ENCODE measurements around the gene HOXD9. TPM values are rescaled to one million over a fixed set of nuclear protein-coding genes. Genes with fewer than 3 reads are reported as not detected.

HOXD9 gene
- total and polyA plus RNA-seq, 8 donors, result 0.29 to 1.7 (median 0.95) TPM

GRCh38 chr2:176080540-176081375 is 41.8 kb upstream of the HOXD9 start:
- Histone ChIP-seq H3K4me1 (peaks cover 0 to 21% of the 10 kb centered on the region in 2 donors), H3K4me3 (no peak overlapping the region), H3K9me3 (no peaks in the 10 kb centered on the region), H3K27me3 (peaks cover 97 to 100% of the 10 kb centered on the region in 2 donors), H3K36me3 (no peaks in the 10 kb centered on the region), H3K27ac (no peak overlapping the region)
- intact Hi-C loops (cut with DNase I), result loop anchor here in 1 of 2 donors (10.0 kb wide), 1 partner anchor 716 kb away; no protein-coding TSS in a partner anchor
- ATAC-seq (no peak), DNase-seq (no peak)
- TF ChIP-seq, protein P1, sequence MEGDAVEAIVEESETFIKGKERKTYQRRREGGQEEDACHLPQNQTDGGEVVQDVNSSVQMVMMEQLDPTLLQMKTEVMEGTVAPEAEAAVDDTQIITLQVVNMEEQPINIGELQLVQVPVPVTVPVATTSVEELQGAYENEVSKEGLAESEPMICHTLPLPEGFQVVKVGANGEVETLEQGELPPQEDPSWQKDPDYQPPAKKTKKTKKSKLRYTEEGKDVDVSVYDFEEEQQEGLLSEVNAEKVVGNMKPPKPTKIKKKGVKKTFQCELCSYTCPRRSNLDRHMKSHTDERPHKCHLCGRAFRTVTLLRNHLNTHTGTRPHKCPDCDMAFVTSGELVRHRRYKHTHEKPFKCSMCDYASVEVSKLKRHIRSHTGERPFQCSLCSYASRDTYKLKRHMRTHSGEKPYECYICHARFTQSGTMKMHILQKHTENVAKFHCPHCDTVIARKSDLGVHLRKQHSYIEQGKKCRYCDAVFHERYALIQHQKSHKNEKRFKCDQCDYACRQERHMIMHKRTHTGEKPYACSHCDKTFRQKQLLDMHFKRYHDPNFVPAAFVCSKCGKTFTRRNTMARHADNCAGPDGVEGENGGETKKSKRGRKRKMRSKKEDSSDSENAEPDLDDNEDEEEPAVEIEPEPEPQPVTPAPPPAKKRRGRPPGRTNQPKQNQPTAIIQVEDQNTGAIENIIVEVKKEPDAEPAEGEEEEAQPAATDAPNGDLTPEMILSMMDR (IDR thresholded peaks at IDR 0.05), result no peak

DNA sequence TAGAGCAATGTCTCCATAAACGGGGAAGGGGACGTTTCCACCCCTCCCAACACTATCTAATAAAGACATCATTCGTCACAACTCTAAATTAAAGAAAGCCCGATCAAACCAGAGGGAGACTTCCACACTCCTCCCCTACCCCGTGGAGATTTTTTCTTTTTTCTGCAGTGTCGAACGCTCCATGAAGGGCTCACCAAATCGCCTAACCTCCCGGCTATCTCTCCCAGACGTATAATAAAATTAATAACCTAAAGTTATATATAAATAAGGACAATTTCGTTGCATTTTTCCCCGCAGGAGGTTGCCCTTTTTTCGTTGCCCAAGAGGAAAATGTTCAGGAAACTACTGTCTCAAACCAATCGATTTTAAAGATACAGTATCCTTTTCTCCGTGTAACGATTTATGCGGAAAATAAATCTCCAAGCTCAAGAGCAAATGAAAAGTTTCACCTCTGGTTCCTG is 41.1 kb upstream of the HOXD9 start:
- ATAC-seq (no peak), DNase-seq (no peak)
- intact Hi-C loops (cut with DNase I), result loop anchor here in 1 of 2 donors (10.0 kb wide), 1 partner anchor 717 kb away; no protein-coding TSS in a partner anchor
- Histone ChIP-seq H3K4me1 (peaks cover 0 to 27% of the 10 kb centered on the region in 2 donors), H3K27ac (no peak overlapping the region), H3K36me3 (no peaks in the 10 kb centered on the region), H3K4me3 (no peak overlapping the region), H3K9me3 (no peaks in the 10 kb centered on the region), H3K27me3 (peaks cover 97 to 100% of the 10 kb centered on the region in 2 donors)
- TF ChIP-seq, protein P1 (IDR thresholded peaks at IDR 0.05), result no peak

DNA sequence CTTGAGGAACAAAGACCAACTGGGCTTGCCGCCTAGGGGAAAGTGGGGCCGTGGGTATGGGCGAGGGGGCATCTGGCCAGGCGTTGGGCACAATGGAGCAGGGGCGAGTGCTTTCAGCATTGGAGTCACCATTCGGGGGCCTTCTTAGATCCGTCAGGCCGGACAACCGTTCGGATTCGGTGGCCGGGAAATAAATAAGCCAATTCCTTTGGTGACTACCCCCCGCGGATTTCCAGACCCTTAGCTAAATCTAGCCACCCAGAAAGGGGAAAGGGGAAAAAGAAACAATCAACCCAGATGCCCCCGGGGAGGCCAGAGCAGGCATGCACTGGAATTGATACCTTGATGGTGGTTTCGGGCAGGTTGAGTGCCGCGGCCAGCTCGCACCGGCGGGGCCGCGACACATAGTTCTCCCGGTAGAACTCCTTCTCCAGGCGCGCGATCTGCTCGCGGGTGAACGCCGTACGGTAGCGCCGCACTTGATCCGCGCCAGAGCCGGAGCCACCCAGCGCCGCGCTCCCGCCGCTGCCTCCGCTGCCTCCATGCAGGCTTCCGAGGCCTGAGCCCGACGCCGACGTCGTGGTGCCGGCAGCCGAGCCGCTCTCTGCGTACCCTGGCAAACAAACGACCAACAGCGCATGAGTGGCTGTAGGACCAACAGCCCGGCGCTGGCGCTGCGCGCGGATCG is 40.5 kb upstream of the HOXD9 start:
- no peak overlapping the region for H3K27ac ChIP-seq
- H3K36me3 ChIP-seq, result no peaks in the 10 kb centered on the region
- H3K4me1 ChIP-seq, result peaks cover 0 to 28% of the 10 kb centered on the region in 2 donors
- DNase-seq (no peak), ATAC-seq (no peak)
- H3K4me3 ChIP-seq, result no peak overlapping the region
- no peaks in the 10 kb centered on the region for H3K9me3 ChIP-seq
- TF ChIP-seq, protein P1 (IDR thresholded peaks at IDR 0.05), result no peak
- intact Hi-C loops (cut with DNase I), result loop anchor here in 1 of 2 donors (10.0 kb wide), 1 partner anchor 717 kb away; no protein-coding TSS in a partner anchor
- peaks cover 97 to 100% of the 10 kb centered on the region in 2 donors for H3K27me3 ChIP-seq

DNA sequence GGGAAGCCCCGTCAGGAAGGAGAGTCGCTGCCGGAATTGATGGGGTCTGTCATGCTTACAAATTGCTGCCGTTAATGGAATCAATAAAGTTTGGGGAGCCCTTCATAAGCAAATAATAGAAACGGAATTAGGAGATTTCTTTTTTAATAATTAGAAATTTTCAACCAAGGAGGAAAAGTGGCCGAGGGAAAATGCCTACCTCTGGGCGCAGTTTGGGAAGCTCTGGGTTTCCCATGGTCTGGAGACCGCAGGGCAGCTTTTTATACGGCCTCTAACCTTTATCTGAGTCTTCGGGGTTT is 40.0 kb upstream of the HOXD9 start:
- Histone ChIP-seq H3K36me3 (no peaks in the 10 kb centered on the region), H3K27ac (no peak overlapping the region), H3K27me3 (peaks cover 97 to 100% of the 10 kb centered on the region in 2 donors), H3K4me1 (peaks cover 0 to 28% of the 10 kb centered on the region in 2 donors), H3K4me3 (no peak overlapping the region), H3K9me3 (no peaks in the 10 kb centered on the region)
- TF ChIP-seq, protein P1 (IDR thresholded peaks at IDR 0.05), result no peak
- intact Hi-C loops (cut with DNase I), result loop anchor here in 1 of 2 donors (10.0 kb wide), 1 partner anchor 718 kb away; no protein-coding TSS in a partner anchor
- DNase-seq, result no peak
- ATAC-seq, result no peak
